GM04504 (cell line): Measurements from ENCODE around the gene ANK3.

Experiments
- DNase-seq: peaks from one replicate; pipeline ENCODE4 v3.0.0-alpha.2; 2012; ENCODE audit warnings: low read depth

ANK3 gene

GRCh38 chr10:60224066-60224705 lies 165.5 kb downstream of the ANK3 start:
- no peak for DNase-seq

GRCh38 chr10:60222047-60222446 lies 167.6 kb downstream of the ANK3 start:
- DNase-seq = no peak

- no peak for DNase-seq
Measured at GRCh38 chr10:60212195-60212594, 177.5 kb downstream of the ANK3 start.

- DNase-seq = no peak
Measured at GRCh38 chr10:60209874-60210570, 179.7 kb downstream of the ANK3 start.

- no peak for DNase-seq
Measured at GRCh38 chr10:60208676-60209269, 180.9 kb downstream of the ANK3 start.

- no peak for DNase-seq
Measured at GRCh38 chr10:60207894-60208293, 181.8 kb downstream of the ANK3 start.

- DNase-seq = no peak
Measured at GRCh38 chr10:60206735-60207134, 182.9 kb downstream of the ANK3 start.

- DNase-seq = no peak
Measured at GRCh38 chr10:60205741-60206140, 183.9 kb downstream of the ANK3 start.

GRCh38 chr10:60203993-60204618 lies 185.6 kb downstream of the ANK3 start:
- no peak for DNase-seq

- DNase-seq = no peak
Measured at GRCh38 chr10:60200682-60201053, 189.0 kb downstream of the ANK3 start.

GRCh38 chr10:60200012-60200681 lies 189.5 kb downstream of the ANK3 start:
- no peak for DNase-seq

GRCh38 chr10:60197206-60197605 lies 192.5 kb downstream of the ANK3 start:
- DNase-seq = no peak

GRCh38 chr10:60194421-60194820 lies 195.3 kb downstream of the ANK3 start:
- no peak for DNase-seq

GRCh38 chr10:60192946-60193345 lies 196.7 kb downstream of the ANK3 start:
- DNase-seq = no peak

- DNase-seq = no peak
Measured at GRCh38 chr10:60189861-60190475, 199.7 kb downstream of the ANK3 start.

- DNase-seq = no peak
Measured at GRCh38 chr10:60188548-60188947, 201.1 kb downstream of the ANK3 start.

GRCh38 chr10:60187691-60188090 lies 202.0 kb downstream of the ANK3 start:
- no peak for DNase-seq

- no peak for DNase-seq
Measured at GRCh38 chr10:60186315-60187071, 203.2 kb downstream of the ANK3 start.

- DNase-seq = no peak
Measured at GRCh38 chr10:60185421-60185820, 204.3 kb downstream of the ANK3 start.

- DNase-seq = no peak
Measured at GRCh38 chr10:60182691-60183090, 207.0 kb downstream of the ANK3 start.

GRCh38 chr10:60176925-60177324 lies 212.8 kb downstream of the ANK3 start:
- DNase-seq = no peak
